ENCODE results near the gene LRRTM4. TPM values are rescaled to one million over a fixed set of nuclear protein-coding genes. Genes with fewer than 3 reads are reported as not detected.

LRRTM4 gene
- total RNA-seq, 1 donor from 2014 or later = not detected

DNA sequence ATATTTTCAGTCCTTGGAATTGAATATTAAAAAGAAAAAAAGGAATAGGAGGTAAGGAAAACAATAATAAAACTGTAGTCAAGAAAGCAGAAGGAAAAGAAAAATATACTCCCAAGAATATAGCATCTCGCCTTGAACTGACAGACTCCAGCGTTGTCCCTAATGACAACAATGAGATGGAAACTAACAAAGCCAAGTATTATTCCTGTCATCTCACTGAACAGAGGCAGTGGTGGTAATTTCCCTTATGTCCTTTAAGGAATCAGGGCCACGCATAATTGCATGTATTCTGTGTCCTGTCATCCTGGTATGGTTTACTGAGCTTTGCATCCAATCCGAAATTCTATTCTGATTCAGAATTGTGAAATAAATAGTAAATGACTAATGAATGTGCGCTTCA is 158.9 kb downstream of the LRRTM4 start:
- no peaks in the 10 kb centered on the region for H3K27me3 Mint-ChIP-seq (ENCODE audit: unreplicated experiment)
- no peak overlapping the region for H3K4me3 Mint-ChIP-seq (ENCODE audit: unreplicated experiment)
- TF ChIP-seq, protein P1, sequence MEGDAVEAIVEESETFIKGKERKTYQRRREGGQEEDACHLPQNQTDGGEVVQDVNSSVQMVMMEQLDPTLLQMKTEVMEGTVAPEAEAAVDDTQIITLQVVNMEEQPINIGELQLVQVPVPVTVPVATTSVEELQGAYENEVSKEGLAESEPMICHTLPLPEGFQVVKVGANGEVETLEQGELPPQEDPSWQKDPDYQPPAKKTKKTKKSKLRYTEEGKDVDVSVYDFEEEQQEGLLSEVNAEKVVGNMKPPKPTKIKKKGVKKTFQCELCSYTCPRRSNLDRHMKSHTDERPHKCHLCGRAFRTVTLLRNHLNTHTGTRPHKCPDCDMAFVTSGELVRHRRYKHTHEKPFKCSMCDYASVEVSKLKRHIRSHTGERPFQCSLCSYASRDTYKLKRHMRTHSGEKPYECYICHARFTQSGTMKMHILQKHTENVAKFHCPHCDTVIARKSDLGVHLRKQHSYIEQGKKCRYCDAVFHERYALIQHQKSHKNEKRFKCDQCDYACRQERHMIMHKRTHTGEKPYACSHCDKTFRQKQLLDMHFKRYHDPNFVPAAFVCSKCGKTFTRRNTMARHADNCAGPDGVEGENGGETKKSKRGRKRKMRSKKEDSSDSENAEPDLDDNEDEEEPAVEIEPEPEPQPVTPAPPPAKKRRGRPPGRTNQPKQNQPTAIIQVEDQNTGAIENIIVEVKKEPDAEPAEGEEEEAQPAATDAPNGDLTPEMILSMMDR (IDR thresholded peaks at IDR 0.05) = no peak
- H3K27ac Mint-ChIP-seq (ENCODE audit: unreplicated experiment) = no peak overlapping the region
- no peak for DNase-seq (ENCODE audit: extremely low spot score, unreplicated experiment)
- H3K9me3 Mint-ChIP-seq (ENCODE audit: unreplicated experiment) = no peaks in the 10 kb centered on the region
- H3K36me3 Mint-ChIP-seq (ENCODE audit: unreplicated experiment) = no peaks in the 10 kb centered on the region
- H3K4me1 Mint-ChIP-seq (ENCODE audit: unreplicated experiment) = no peaks in the 10 kb centered on the region

DNA sequence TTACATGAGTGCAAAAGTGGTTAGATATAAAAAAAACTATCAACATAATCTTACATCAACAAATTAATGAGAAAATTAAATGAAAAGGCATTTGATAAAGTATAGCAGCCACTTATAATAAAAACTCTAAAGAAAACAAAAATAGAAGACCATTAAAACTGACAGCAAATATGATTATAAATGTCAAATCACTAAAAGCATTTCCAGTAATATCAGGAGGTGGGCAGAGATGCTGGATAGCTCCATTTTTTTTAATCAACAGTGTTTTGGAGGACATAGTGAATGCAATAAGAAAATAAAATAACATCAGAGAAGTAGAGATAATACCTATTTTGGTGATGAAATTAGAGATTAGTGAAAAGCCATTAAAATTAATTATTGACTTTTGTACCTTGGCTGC is 173.4 kb downstream of the LRRTM4 start:
- TF ChIP-seq, protein P1 (IDR thresholded peaks at IDR 0.05) = no peak
- Mint-ChIP-seq H3K27ac (ENCODE audit: unreplicated experiment) (no peak overlapping the region), H3K36me3 (ENCODE audit: unreplicated experiment) (no peaks in the 10 kb centered on the region), H3K4me3 (ENCODE audit: unreplicated experiment) (no peak overlapping the region), H3K9me3 (ENCODE audit: unreplicated experiment) (no peaks in the 10 kb centered on the region), H3K27me3 (ENCODE audit: unreplicated experiment) (no peaks in the 10 kb centered on the region), H3K4me1 (ENCODE audit: unreplicated experiment) (no peaks in the 10 kb centered on the region)
- no peak for DNase-seq (ENCODE audit: extremely low spot score, unreplicated experiment)

DNA sequence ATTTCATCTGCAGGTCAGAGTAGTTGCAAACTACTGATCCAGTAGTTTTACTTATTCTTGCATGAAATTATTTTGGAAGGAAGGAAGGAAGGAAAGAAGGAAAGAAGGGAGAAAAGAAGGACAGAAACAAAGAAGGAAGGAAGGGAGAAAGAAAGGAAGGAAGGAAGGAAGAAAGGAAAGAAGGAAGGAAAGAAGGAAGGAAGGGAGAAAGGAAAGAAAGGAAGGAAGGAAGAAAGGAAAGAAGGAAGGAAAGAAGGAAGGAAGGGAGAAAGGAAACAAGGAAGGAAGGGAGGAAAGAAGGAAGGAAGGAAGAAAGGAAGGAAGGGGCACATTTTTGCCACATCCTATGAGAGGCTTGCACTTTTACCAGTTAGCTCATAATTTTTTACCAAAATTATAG is 186.2 kb downstream of the LRRTM4 start:
- TF ChIP-seq, protein P1 (IDR thresholded peaks at IDR 0.05) = no peak
- peaks cover 53% of the 10 kb centered on the region for H3K9me3 Mint-ChIP-seq (ENCODE audit: unreplicated experiment)
- no peaks in the 10 kb centered on the region for H3K36me3 Mint-ChIP-seq (ENCODE audit: unreplicated experiment)
- no peak for DNase-seq (ENCODE audit: extremely low spot score, unreplicated experiment)
- H3K4me3 Mint-ChIP-seq (ENCODE audit: unreplicated experiment) = no peak overlapping the region
- H3K27ac Mint-ChIP-seq (ENCODE audit: unreplicated experiment) = no peak overlapping the region
- H3K4me1 Mint-ChIP-seq (ENCODE audit: unreplicated experiment) = no peaks in the 10 kb centered on the region
- no peaks in the 10 kb centered on the region for H3K27me3 Mint-ChIP-seq (ENCODE audit: unreplicated experiment)

DNA sequence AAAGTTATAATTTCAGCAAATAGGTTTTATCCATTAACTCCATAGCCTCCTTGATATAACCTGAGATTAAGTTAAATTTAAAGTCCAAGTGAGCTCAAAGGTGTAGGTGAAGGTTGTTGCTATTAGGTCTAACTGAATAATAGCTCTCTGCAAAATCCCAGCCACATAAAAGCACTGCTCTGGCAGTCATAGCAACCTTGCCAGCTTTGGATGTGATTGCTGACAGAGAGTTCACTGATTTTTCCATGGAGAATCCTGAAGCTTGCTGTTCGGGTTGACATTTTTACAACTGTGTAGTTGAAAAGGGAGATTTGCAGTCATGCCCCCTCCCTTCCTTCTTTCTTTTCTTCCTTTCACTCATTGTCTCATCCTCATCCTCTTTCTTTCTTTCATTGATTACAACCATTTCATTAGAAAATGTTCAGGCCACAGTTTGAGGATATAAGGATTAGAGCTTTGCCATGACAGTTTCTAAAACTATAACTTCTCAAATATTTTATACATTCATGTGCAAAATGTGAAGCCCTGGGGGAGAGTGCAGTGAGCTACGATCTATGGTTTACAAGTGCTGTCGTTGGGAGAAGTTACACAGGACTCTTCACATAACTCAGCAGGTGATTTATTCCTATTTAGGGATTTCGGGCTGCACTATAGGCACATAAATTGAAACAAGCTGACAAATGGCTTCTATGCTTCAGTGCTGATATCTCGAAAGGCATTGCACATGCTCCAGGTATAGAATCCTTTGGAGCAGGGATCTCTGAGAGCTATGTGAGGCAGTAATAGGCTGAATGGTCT is 193.8 kb downstream of the LRRTM4 start:
- TF ChIP-seq, protein P1 (IDR thresholded peaks at IDR 0.05) = no peak
- peaks cover 14% of the 10 kb centered on the region for H3K9me3 Mint-ChIP-seq (ENCODE audit: unreplicated experiment)
- H3K27ac Mint-ChIP-seq (ENCODE audit: unreplicated experiment) = no peak overlapping the region
- no peak overlapping the region for H3K4me3 Mint-ChIP-seq (ENCODE audit: unreplicated experiment)
- H3K27me3 Mint-ChIP-seq (ENCODE audit: unreplicated experiment) = no peaks in the 10 kb centered on the region
- no peak for DNase-seq (ENCODE audit: extremely low spot score, unreplicated experiment)
- H3K4me1 Mint-ChIP-seq (ENCODE audit: unreplicated experiment) = no peaks in the 10 kb centered on the region
- H3K36me3 Mint-ChIP-seq (ENCODE audit: unreplicated experiment) = no peaks in the 10 kb centered on the region

DNA sequence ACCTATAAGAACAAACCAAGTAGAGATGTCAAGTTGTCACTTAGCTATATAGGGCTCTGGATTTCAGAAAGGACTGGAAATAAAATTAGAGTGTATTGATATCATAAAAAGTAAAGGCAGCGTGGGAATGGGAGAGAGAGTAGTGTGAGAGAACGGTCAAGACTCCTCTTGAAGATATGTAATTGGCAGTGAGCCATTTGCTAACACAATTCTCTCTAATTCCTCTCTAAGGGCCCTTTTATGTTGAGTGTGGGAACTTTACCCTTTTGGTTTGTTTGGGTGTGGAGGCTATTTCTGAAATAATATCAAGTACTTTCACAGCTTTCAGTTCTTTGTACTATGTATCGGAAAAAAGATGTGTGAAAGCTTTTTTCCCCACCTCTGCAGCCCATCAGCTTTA is 196.8 kb downstream of the LRRTM4 start:
- TF ChIP-seq, protein P1 (IDR thresholded peaks at IDR 0.05) = no peak
- DNase-seq (ENCODE audit: extremely low spot score, unreplicated experiment) = no peak
- Mint-ChIP-seq H3K4me1 (ENCODE audit: unreplicated experiment) (no peaks in the 10 kb centered on the region), H3K4me3 (ENCODE audit: unreplicated experiment) (no peak overlapping the region), H3K36me3 (ENCODE audit: unreplicated experiment) (no peaks in the 10 kb centered on the region), H3K9me3 (ENCODE audit: unreplicated experiment) (no peaks in the 10 kb centered on the region), H3K27me3 (ENCODE audit: unreplicated experiment) (no peaks in the 10 kb centered on the region), H3K27ac (ENCODE audit: unreplicated experiment) (no peak overlapping the region)

Measured in osteocyte (in vitro differentiated cells).